HepG2 (cell line): Measurements from ENCODE around the gene ZFP36. TPM values are rescaled to one million over a fixed set of nuclear protein-coding genes. Genes with fewer than 3 reads are reported as not detected.

Experiments
- ATAC-seq: fragments of 200-7000 bp; cut with Tn5 transposase; 3 replicates; pipeline ENCODE4 v1.9.1; 2020; ENCODE audit warnings: mild to moderate bottlenecking, moderate library complexity
- BruUV-seq: library from RNA; stranded (reverse); fragments of 400-500 nt; replicated peaks from 2 replicates; lab custom pipeline; 2021; lab: Mats Ljungman, UMichigan
- CTCF ChIA-PET: fragments of 300-600 bp; formaldehyde crosslinking; extraction: SDS; loops from one replicate; lab custom pipeline; 2021; ENCODE audit warnings: low total read pairs, inconsistent platforms, low intra/inter-chr PET ratio; lab: Yijun Ruan, JAX
- POLR2A ChIA-PET: fragments of 350-600 bp; sonication (Branson Sonifier 250); formaldehyde crosslinking; loops from one replicate; lab custom pipeline; 2020; ENCODE audit warnings: antibody characterized with exemption, inconsistent platforms; lab: Yijun Ruan, JAX
- DNase-seq: peaks from one replicate; pipeline ENCODE4 v3.0.0-alpha.2; 2015; ENCODE audit warnings: low spot score
- FAIRE-seq: peaks from 3 replicates; lab custom pipeline; 2011; peaks lifted over from hg19 to GRCh38; lab: Jason Lieb, UNC
- H2AFZ ChIP-seq: one replicate; pipeline ENCODE4 v1.6.1; 2011; ENCODE audit warnings: low read length, inconsistent platforms
- H3K27ac ChIP-seq: fragments of 300-600 bp; 3 replicates; pipeline ENCODE4 v1.8.0; 2011; ENCODE audit warnings: mixed run types, mild to moderate bottlenecking, mixed read lengths, low read length, inconsistent platforms; ENCODE audit not compliant: insufficient read depth; ENCODE audit errors: extremely low read length
- H3K27me3 ChIP-seq, 2 experiments: fragments of 200-600 bp in 1 of 2; 2 replicates in 1 of 2; 3 replicates in 1 of 2; pipeline versions ENCODE4 v1.6.0 to v1.8.0; 2011; ENCODE audit warnings: low read length in 2 of 2, mild to moderate bottlenecking in 2 of 2, moderate library complexity in 2 of 2, inconsistent platforms in 1 of 2; ENCODE audit not compliant: insufficient read depth in 2 of 2, control insufficient read depth in 1 of 2
- H3K36me3 ChIP-seq, 2 experiments: fragments of 200-600 bp in 1 of 2; replicated peaks in 1 of 2; 2 replicates in 1 of 2; 3 replicates in 1 of 2; pipeline versions ENCODE4 v1.5.1 to v1.8.0; 2011; ENCODE audit warnings: low read length in 2 of 2, inconsistent platforms in 1 of 2; ENCODE audit not compliant: insufficient read depth in 2 of 2, control insufficient read depth in 1 of 2
- H3K4me1 ChIP-seq: 2 replicates; pipeline ENCODE4 v1.5.1; 2012; ENCODE audit warnings: low read length, inconsistent platforms; ENCODE audit not compliant: insufficient read depth
- H3K4me2 ChIP-seq: 2 replicates; pipeline ENCODE4 v1.6.0; 2011; ENCODE audit warnings: low read depth, low read length, inconsistent platforms
- H3K4me3 ChIP-seq, 3 experiments: fragments of 200-600 bp in 1 of 3; sonication (generic), shearing (Covaris generic) in 1 of 3; replicated peaks in 1 of 3; 2 replicates each; pipeline ENCODE4 v1.5.1; 2011 to 2016; ENCODE audit warnings: low read length in 3 of 3, inconsistent platforms in 2 of 3, low read depth in 2 of 3, mild to moderate bottlenecking in 2 of 3, control low read depth in 1 of 3, mixed read lengths in 1 of 3; ENCODE audit not compliant: insufficient read depth in 1 of 3
- H3K79me2 ChIP-seq: one replicate; pipeline ENCODE4 v1.6.1; 2011; ENCODE audit warnings: low read length, inconsistent platforms; ENCODE audit not compliant: insufficient read depth
- H3K9ac ChIP-seq: 2 replicates; pipeline ENCODE4 v1.6.0; 2011; ENCODE audit warnings: mild to moderate bottlenecking, low read depth, low read length, inconsistent platforms; ENCODE audit not compliant: insufficient read depth
- H3K9me3 ChIP-seq: 2 replicates; pipeline ENCODE4 v1.5.1; 2012; ENCODE audit warnings: mild to moderate bottlenecking, low read length
- H4K20me1 ChIP-seq: 2 replicates; pipeline ENCODE4 v1.6.0; 2011; ENCODE audit warnings: inconsistent platforms, mild to moderate bottlenecking, low read length, moderate library complexity; ENCODE audit not compliant: insufficient read depth
- AGO1 ChIP-seq: fragments of 200-400 bp; formaldehyde crosslinking; IDR thresholded peaks from 2 replicates; pipeline ENCODE4 v1.6.1; 2017; ENCODE audit warnings: mild to moderate bottlenecking, low read depth, low read length, moderate library complexity; ENCODE audit not compliant: poor library complexity, severe bottlenecking
- ARID2 ChIP-seq: sonication (generic); formaldehyde crosslinking; IDR thresholded peaks from 2 replicates; pipeline ENCODE4 v1.8.1; 2022; ENCODE audit warnings: mild to moderate bottlenecking, missing genetic modification reagents, borderline replicate concordance
- ARID5B ChIP-seq: IDR thresholded peaks from 2 replicates; pipeline ENCODE4 v1.4.0; 2020; ENCODE audit warnings: mild to moderate bottlenecking, missing genetic modification reagents
- EP300 ChIP-seq, 3 experiments: sonication (generic) in 1 of 3; formaldehyde crosslinking in 1 of 3; IDR thresholded peaks; 2 replicates each; pipeline versions ENCODE4 v1.5.1 to v1.6.1; 2011 to 2020; ENCODE audit warnings: low read depth in 2 of 3, low read length in 2 of 3, borderline replicate concordance in 1 of 3, improper control_type of control experiment in 1 of 3, mild to moderate bottlenecking in 1 of 3, missing genetic modification reagents in 1 of 3, moderate library complexity in 1 of 3
- KAT2B ChIP-seq: fragments of 150-350 bp; IDR thresholded peaks from 2 replicates; pipeline ENCODE4 v1.6.1; 2014; ENCODE audit warnings: low read depth, low read length, borderline replicate concordance
- SALL2 ChIP-seq: sonication (generic); formaldehyde crosslinking; IDR thresholded peaks from 2 replicates; pipeline ENCODE4 v1.8.1; 2023; ENCODE audit warnings: mild to moderate bottlenecking, missing genetic modification reagents, inconsistent platforms
- ZBTB42 ChIP-seq: sonication (generic); formaldehyde crosslinking; IDR thresholded peaks from 2 replicates; pipeline ENCODE4 v1.5.0; 2020; ENCODE audit warnings: mild to moderate bottlenecking, missing genetic modification reagents
- ZNF362 ChIP-seq: sonication (generic); formaldehyde crosslinking; IDR thresholded peaks from 2 replicates; pipeline ENCODE4 v1.4.0; 2020; ENCODE audit warnings: missing genetic modification reagents, mild to moderate bottlenecking, borderline replicate concordance
- ZNF674 ChIP-seq: sonication (generic); formaldehyde crosslinking; IDR thresholded peaks from 2 replicates; pipeline ENCODE4 v1.5.0; 2020; ENCODE audit warnings: low read depth, mild to moderate bottlenecking, missing genetic modification reagents
- WGBS: methylation state at CpG from one replicate; pipeline ENCODE4 v1.1.6; 2017; ENCODE audit warnings: low lambda C conversion rate; 5-methylcytosine and 5-hydroxymethylcytosine counted together
- in situ Hi-C: cut with HindIII; loops from 2 replicates; pipeline ENCODE4 v1.10.0; 2017; ENCODE audit warnings: low pct_unique_long_range_greater_than_20kb; ENCODE audit not compliant: extremely low pct_ligation_motif_present
- intact Hi-C: fragments of 100-400 bp; cut with micrococcal nuclease; formaldehyde crosslinking; loops from one replicate; pipeline ENCODE4 v1.10.0; 2022; ENCODE audit not compliant: unreplicated experiment
- polyA plus RNA-seq, 8 experiments: library from polyadenylated mRNA; depleted of rRNA in 3 of 8; stranded (reverse) in 7 of 8; unstranded in 1 of 8; fragments of >200 nt; fragmentation: Illumina TruSeq in 4 of 8; extraction: Trizol in 4 of 8; gene quantifications; 2 replicates each; pipeline versions ENCODE4 v1.2.1 to v1.2.3, GENCODE V29; 2011 to 2016; ENCODE audit warnings: low read depth in 4 of 8, missing spikeins in 1 of 8, mixed read lengths in 1 of 8; ENCODE audit not compliant: insufficient read depth in 1 of 8
- total RNA-seq, 5 experiments: library from RNA; depleted of rRNA; stranded (reverse); fragments of >200 nt; fragmentation: Illumina TruSeq; extraction: Trizol; gene quantifications; 2 replicates each; pipeline ENCODE4 v1.2.3, GENCODE V29; 2016; ENCODE audit warnings: low read depth in 1 of 5

Gene ZFP36
- total and polyA plus RNA-seq, 2 of the 13 experiments (the other 11 are each of a cell fraction or from before 2014, with no cell fraction given) = 1.4 to 1.7 TPM

- ATAC-seq = no peak
Observed at GRCh38 chr19:39380521-39381502, 25.8 kb upstream of the ZFP36 start.

More at GRCh38 chr19:39380521-39381502, 25.8 kb upstream of the ZFP36 start:
- no peak for TF ChIP-seq ARID2 (CRISPR knock-in tag)
- no peak for TF ChIP-seq ZBTB42
- no peak for TF ChIP-seq ZNF362 (CRISPR knock-in tag)
- TF ChIP-seq EP300 (IDR thresholded peaks at IDR 0.05; ENCODE audit: low read depth in 2 of 2, low read length in 2 of 2) = no peak
- TF ChIP-seq EP300 (CRISPR knock-in tag; IDR thresholded peaks at IDR 0.05; ENCODE audit: borderline replicate concordance) = no peak
- TF ChIP-seq ARID5B (CRISPR knock-in tag) = no peak
- TF ChIP-seq AGO1 = no peak
- no peak for TF ChIP-seq SALL2 (CRISPR knock-in tag)
- no peak for TF ChIP-seq KAT2B
- TF ChIP-seq ZNF674 (CRISPR knock-in tag) = no peak
- H4K20me1 ChIP-seq = no peaks in the 10 kb centered on the region
- 96% methylated on average over 12 of the region's 17 CpGs for WGBS
- peaks cover 43 to 84% of the 10 kb centered on the region in 2 experiments for H3K36me3 ChIP-seq
- FAIRE-seq (no peak), DNase-seq (no peak)
- intact Hi-C loops (no loop called here), in situ Hi-C loops (no loop called here)
- no peaks in the 10 kb centered on the region for H3K27me3 ChIP-seq
- no peak overlapping the region for H3K9ac ChIP-seq
- peaks cover 19% of the 10 kb centered on the region for H3K4me1 ChIP-seq
- ChIA-PET CTCF (no interaction called here), POLR2A (no interaction called here)
- H3K9me3 ChIP-seq = no peaks in the 10 kb centered on the region
- H3K27ac ChIP-seq = no peak overlapping the region
- no peak overlapping the region for H3K4me2 ChIP-seq
- H2AFZ ChIP-seq = no peak overlapping the region
- no peak overlapping the region for H3K4me3 ChIP-seq
- no TSS peak for BruUV-seq
- H3K79me2 ChIP-seq = no peaks in the 10 kb centered on the region
